ENCODE measurements around the gene USP25.

- TF ChIP-seq CTCF (IDR thresholded peaks at IDR 0.05; ENCODE audit: insufficient read depth, low read length) = no peak
- TF ChIP-seq GABPA (IDR thresholded peaks at IDR 0.05; ENCODE audit: low read depth) = no peak
- TF ChIP-seq REST (IDR thresholded peaks at IDR 0.05; ENCODE audit: insufficient replicate concordance, low read depth) = no peak
These were observed 109.8 kb downstream of the USP25 start for GRCh38 chr21:15839601-15840000.
